A549 (cell line): ENCODE data around the gene BZW1.
A peak's percentile ranks its signal among the peaks of the same experiment; 100 is the strongest.

ENCODE experiments used
- CBX2 ChIP-seq: fragments of 200-600 bp; sonication (generic); IDR thresholded peaks from 2 replicates; pipeline ENCODE4 v1.6.1; 2016; ENCODE audit warnings: low read depth, mild to moderate bottlenecking, borderline replicate concordance
- CHD2 ChIP-seq: fragments of 150-350 bp; IDR thresholded peaks from 2 replicates; pipeline ENCODE4 v1.6.1; 2014; ENCODE audit warnings: low read length; ENCODE audit not compliant: partially characterized antibody
- EHF ChIP-seq: fragments of 250-450 bp; sonication (Bioruptor Pico); IDR thresholded peaks from 2 replicates; pipeline ENCODE4 v1.5.0; 2020; ENCODE audit warnings: mild to moderate bottlenecking
- EP300 ChIP-seq, 2 experiments: fragments of >200 bp; sonication (Bioruptor Twin); formaldehyde crosslinking; IDR thresholded peaks; 2 replicates in 1 of 2; 3 replicates in 1 of 2; pipeline ENCODE4 v1.6.1; 2016 to 2017
- GATA3 ChIP-seq: IDR thresholded peaks from 2 replicates; pipeline ENCODE4 v1.6.1; 2012; ENCODE audit warnings: borderline replicate concordance
- HDAC2 ChIP-seq: fragments of 200-600 bp; sonication (generic); IDR thresholded peaks from 2 replicates; pipeline ENCODE4 v1.6.1; 2016
- PHF8 ChIP-seq: fragments of 200-600 bp; sonication (generic); IDR thresholded peaks from 2 replicates; pipeline ENCODE4 v1.6.1; 2016; ENCODE audit warnings: low read depth, mild to moderate bottlenecking, antibody characterized with exemption, moderate library complexity, borderline replicate concordance
- SMC3 ChIP-seq: fragments of >200 bp; sonication (Bioruptor Twin); formaldehyde crosslinking; IDR thresholded peaks from 3 replicates; pipeline ENCODE4 v1.6.1; 2018; ENCODE audit warnings: inconsistent platforms
- TF ChIP-seq, protein P1 (sequence below): fragments of >200 bp; sonication (Bioruptor Twin); formaldehyde crosslinking; IDR thresholded peaks from 2 replicates; pipeline ENCODE4 v1.6.1; 2016
- TF ChIP-seq, protein P2 (sequence below): fragments of >200 bp; sonication (Bioruptor Twin); formaldehyde crosslinking; IDR thresholded peaks from 3 replicates; pipeline ENCODE4 v1.5.1; 2016
- TF ChIP-seq, protein P3 (sequence below): IDR thresholded peaks from 2 replicates; pipeline ENCODE4 v1.6.1; 2012
- TF ChIP-seq, protein P4 (sequence below): fragments of 150-350 bp; IDR thresholded peaks from 2 replicates; pipeline ENCODE4 v1.6.1; 2014; ENCODE audit warnings: low read depth, mild to moderate bottlenecking, low read length

DNA sequence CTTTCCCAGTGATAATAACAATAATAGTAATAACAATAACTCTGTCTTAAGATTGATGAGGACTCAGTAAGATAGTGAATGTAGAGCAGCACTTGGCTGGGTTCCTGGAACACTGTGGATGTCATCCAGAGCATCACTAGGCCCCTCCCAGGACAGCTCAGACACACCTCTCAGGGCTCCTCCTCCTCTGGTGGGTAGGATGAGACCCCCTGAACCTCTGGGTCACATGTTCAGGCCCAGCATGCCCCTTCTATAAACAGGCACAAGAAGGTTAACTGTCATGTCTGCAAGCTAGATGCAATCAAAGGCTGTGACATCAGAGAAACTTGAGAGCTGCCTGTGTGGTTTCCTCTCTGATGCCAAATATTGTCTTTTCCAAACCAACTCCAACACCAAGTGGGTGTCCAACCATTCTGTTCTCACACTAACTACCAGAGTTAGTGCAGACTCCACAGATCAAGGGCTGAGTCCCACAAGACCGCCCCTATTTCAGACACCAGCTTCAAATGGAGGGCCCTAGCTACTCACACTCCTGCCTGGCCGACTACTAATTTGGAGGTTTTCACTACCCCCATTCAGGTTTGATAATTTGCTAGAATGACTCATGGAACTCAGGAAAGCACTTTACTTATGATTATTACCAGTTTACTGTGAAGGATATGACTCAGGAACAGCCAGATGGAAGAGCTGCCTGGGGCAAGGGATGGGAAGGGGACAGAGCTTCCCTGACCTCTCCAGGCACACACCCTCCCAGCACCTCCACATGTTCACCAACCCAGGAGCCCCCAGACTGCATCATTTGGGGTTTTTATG is 46.4 kb upstream of the BZW1 start:
- TF ChIP-seq, protein P1, sequence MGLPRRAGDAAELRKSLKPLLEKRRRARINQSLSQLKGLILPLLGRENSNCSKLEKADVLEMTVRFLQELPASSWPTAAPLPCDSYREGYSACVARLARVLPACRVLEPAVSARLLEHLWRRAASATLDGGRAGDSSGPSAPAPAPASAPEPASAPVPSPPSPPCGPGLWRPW, result no peak
- TF ChIP-seq, protein P2, sequence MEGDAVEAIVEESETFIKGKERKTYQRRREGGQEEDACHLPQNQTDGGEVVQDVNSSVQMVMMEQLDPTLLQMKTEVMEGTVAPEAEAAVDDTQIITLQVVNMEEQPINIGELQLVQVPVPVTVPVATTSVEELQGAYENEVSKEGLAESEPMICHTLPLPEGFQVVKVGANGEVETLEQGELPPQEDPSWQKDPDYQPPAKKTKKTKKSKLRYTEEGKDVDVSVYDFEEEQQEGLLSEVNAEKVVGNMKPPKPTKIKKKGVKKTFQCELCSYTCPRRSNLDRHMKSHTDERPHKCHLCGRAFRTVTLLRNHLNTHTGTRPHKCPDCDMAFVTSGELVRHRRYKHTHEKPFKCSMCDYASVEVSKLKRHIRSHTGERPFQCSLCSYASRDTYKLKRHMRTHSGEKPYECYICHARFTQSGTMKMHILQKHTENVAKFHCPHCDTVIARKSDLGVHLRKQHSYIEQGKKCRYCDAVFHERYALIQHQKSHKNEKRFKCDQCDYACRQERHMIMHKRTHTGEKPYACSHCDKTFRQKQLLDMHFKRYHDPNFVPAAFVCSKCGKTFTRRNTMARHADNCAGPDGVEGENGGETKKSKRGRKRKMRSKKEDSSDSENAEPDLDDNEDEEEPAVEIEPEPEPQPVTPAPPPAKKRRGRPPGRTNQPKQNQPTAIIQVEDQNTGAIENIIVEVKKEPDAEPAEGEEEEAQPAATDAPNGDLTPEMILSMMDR, result no peak
- TF ChIP-seq EP300 (IDR thresholded peaks at IDR 0.05) (peak; percentile 53 to 77; a peak in 3 of 5 replicates), EHF (CRISPR knock-in tag) (no peak), GATA3 (peak; percentile 79), CBX2 (no peak), PHF8 (no peak), SMC3 (peak; percentile 35; the same call in 1 of the 3 replicates), CHD2 (no peak), HDAC2 (no peak)
- TF ChIP-seq, protein P3, sequence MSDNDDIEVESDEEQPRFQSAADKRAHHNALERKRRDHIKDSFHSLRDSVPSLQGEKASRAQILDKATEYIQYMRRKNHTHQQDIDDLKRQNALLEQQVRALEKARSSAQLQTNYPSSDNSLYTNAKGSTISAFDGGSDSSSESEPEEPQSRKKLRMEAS, result peak; percentile 52
- TF ChIP-seq, protein P4, sequence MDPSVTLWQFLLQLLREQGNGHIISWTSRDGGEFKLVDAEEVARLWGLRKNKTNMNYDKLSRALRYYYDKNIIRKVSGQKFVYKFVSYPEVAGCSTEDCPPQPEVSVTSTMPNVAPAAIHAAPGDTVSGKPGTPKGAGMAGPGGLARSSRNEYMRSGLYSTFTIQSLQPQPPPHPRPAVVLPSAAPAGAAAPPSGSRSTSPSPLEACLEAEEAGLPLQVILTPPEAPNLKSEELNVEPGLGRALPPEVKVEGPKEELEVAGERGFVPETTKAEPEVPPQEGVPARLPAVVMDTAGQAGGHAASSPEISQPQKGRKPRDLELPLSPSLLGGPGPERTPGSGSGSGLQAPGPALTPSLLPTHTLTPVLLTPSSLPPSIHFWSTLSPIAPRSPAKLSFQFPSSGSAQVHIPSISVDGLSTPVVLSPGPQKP, result no peak
